ENCODE data around the gene BCAM. TPM values are rescaled to one million over a fixed set of nuclear protein-coding genes. Genes with fewer than 3 reads are reported as not detected.

The BCAM gene
- total RNA-seq, 1 experiment from 2014 or later: 78.7 TPM

DNA sequence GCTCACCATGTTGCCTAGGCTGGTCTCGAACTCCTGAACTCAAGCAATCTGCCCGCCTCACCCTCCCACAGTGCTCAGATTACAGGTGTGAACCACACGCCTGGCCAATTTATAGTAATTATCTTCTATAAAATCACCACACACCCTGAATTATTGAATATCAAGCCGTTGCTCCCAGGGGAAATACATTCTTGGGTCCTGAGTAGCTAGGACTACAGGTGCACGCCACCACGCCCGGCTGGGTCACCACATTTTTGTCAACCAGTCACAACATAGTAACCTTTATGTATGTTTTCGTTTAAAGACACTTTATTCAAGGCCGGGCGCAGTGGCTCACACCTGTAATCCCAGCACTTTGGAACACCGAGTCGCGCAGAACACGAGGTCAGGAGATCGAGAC lies 22.9 kb upstream of the BCAM start:
- ChIA-PET RAD21 (ENCODE audit: low non-redundant PET in 1 of 2, low total read pairs in 2 of 2, uncharacterized antibody in 2 of 2, unreplicated experiment in 2 of 2) (no interaction called here), POLR2A (no interaction called here), CTCF (interaction anchor here (1.2 kb wide), 1 partner anchor 15 kb away, joined by 3 read pairs; no protein-coding TSS in a partner anchor)
- ATAC-seq: no peak
- no TSS peak for BruUV-seq (replicated peaks)
- Histone ChIP-seq H3K4me1 (ENCODE audit: control insufficient read depth in 1 of 2, insufficient read depth in 2 of 2, low read length in 2 of 2) (peaks cover 0 to 2% of the 10 kb centered on the region in 2 experiments; a peak in 1 of 4 replicates), H3K4me2 (ENCODE audit: low read length) (no peak overlapping the region), H4K20me1 (ENCODE audit: insufficient read depth) (no peaks in the 10 kb centered on the region), H3K4me3 (replicated peaks in 1 of 2; ENCODE audit: low read depth in 1 of 2, low read length in 2 of 2) (no peak overlapping the region), H3K27ac (ENCODE audit: low read depth, low read length) (no peak overlapping the region), H2AFZ (ENCODE audit: low read depth, low read length, poor library complexity, severe bottlenecking) (no peak overlapping the region), H3K9me2 (ENCODE audit: insufficient read depth) (no peaks in the 10 kb centered on the region), H3K9ac (ENCODE audit: low read length) (no peak overlapping the region), H3K79me2 (ENCODE audit: insufficient read depth, low read length) (peaks cover 9% of the 10 kb centered on the region; the same call in 1 of the 2 replicates), H3K27me3 (ENCODE audit: insufficient read depth, low read length) (no peaks in the 10 kb centered on the region), H3K36me3 (ENCODE audit: control insufficient read depth in 1 of 2, insufficient read depth in 2 of 2, low read length in 2 of 2) (peaks cover 29 to 30% of the 10 kb centered on the region in 2 experiments), H3K9me3 (ENCODE audit: control insufficient read depth in 1 of 2, insufficient read depth in 1 of 2, low read depth in 1 of 2, low read length in 2 of 2) (no peaks in the 10 kb centered on the region)
- DNase-seq (ENCODE audit: low read depth, low spot score): no peak
- TF ChIP-seq SP1 (IDR thresholded peaks at IDR 0.05; ENCODE audit: low read depth) (no peak), CEBPB (IDR thresholded peaks at IDR 0.05; ENCODE audit: low read depth) (no peak), POLR2A (IDR thresholded peaks at IDR 0.05; ENCODE audit: borderline replicate concordance, extremely low read depth, insufficient read depth, insufficient read length) (no peak), TCF7L2 (IDR thresholded peaks at IDR 0.05; ENCODE audit: borderline replicate concordance, extremely low read depth, insufficient read depth, insufficient read length) (no peak), FOSL1 (IDR thresholded peaks at IDR 0.05; ENCODE audit: low read depth) (no peak), RAD21 (IDR thresholded peaks at IDR 0.05; ENCODE audit: low read depth) (no peak), JUND (IDR thresholded peaks at IDR 0.05) (no peak), SRF (IDR thresholded peaks at IDR 0.05; ENCODE audit: low read depth) (no peak), EGR1 (IDR thresholded peaks at IDR 0.05; ENCODE audit: low read depth) (no peak), CBX3 (IDR thresholded peaks at IDR 0.05; ENCODE audit: low read depth) (no peak), POLR2AphosphoS5 (IDR thresholded peaks at IDR 0.05; ENCODE audit: low read depth, low read length) (no peak), ZNF274 (IDR thresholded peaks at IDR 0.05; ENCODE audit: low read depth, low read length) (no peak), SIN3A (IDR thresholded peaks at IDR 0.05; ENCODE audit: low read depth) (no peak), EZH2 (IDR thresholded peaks at IDR 0.05) (no peak), ELF1 (IDR thresholded peaks at IDR 0.05; ENCODE audit: borderline replicate concordance, low read depth) (no peak)
- TF ChIP-seq, protein P1, sequence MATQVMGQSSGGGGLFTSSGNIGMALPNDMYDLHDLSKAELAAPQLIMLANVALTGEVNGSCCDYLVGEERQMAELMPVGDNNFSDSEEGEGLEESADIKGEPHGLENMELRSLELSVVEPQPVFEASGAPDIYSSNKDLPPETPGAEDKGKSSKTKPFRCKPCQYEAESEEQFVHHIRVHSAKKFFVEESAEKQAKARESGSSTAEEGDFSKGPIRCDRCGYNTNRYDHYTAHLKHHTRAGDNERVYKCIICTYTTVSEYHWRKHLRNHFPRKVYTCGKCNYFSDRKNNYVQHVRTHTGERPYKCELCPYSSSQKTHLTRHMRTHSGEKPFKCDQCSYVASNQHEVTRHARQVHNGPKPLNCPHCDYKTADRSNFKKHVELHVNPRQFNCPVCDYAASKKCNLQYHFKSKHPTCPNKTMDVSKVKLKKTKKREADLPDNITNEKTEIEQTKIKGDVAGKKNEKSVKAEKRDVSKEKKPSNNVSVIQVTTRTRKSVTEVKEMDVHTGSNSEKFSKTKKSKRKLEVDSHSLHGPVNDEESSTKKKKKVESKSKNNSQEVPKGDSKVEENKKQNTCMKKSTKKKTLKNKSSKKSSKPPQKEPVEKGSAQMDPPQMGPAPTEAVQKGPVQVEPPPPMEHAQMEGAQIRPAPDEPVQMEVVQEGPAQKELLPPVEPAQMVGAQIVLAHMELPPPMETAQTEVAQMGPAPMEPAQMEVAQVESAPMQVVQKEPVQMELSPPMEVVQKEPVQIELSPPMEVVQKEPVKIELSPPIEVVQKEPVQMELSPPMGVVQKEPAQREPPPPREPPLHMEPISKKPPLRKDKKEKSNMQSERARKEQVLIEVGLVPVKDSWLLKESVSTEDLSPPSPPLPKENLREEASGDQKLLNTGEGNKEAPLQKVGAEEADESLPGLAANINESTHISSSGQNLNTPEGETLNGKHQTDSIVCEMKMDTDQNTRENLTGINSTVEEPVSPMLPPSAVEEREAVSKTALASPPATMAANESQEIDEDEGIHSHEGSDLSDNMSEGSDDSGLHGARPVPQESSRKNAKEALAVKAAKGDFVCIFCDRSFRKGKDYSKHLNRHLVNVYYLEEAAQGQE (IDR thresholded peaks at IDR 0.05; ENCODE audit: low read depth): no peak
- TF ChIP-seq, protein P2, sequence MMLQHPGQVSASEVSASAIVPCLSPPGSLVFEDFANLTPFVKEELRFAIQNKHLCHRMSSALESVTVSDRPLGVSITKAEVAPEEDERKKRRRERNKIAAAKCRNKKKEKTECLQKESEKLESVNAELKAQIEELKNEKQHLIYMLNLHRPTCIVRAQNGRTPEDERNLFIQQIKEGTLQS (IDR thresholded peaks at IDR 0.05): no peak
- TF ChIP-seq, protein P3, sequence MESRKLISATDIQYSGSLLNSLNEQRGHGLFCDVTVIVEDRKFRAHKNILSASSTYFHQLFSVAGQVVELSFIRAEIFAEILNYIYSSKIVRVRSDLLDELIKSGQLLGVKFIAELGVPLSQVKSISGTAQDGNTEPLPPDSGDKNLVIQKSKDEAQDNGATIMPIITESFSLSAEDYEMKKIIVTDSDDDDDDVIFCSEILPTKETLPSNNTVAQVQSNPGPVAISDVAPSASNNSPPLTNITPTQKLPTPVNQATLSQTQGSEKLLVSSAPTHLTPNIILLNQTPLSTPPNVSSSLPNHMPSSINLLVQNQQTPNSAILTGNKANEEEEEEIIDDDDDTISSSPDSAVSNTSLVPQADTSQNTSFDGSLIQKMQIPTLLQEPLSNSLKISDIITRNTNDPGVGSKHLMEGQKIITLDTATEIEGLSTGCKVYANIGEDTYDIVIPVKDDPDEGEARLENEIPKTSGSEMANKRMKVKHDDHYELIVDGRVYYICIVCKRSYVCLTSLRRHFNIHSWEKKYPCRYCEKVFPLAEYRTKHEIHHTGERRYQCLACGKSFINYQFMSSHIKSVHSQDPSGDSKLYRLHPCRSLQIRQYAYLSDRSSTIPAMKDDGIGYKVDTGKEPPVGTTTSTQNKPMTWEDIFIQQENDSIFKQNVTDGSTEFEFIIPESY (IDR thresholded peaks at IDR 0.05; ENCODE audit: extremely low read depth, insufficient replicate concordance, low read length): no peak
- TF ChIP-seq, protein P4, sequence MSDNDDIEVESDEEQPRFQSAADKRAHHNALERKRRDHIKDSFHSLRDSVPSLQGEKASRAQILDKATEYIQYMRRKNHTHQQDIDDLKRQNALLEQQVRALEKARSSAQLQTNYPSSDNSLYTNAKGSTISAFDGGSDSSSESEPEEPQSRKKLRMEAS (IDR thresholded peaks at IDR 0.05): no peak
- TF ChIP-seq, protein P5, sequence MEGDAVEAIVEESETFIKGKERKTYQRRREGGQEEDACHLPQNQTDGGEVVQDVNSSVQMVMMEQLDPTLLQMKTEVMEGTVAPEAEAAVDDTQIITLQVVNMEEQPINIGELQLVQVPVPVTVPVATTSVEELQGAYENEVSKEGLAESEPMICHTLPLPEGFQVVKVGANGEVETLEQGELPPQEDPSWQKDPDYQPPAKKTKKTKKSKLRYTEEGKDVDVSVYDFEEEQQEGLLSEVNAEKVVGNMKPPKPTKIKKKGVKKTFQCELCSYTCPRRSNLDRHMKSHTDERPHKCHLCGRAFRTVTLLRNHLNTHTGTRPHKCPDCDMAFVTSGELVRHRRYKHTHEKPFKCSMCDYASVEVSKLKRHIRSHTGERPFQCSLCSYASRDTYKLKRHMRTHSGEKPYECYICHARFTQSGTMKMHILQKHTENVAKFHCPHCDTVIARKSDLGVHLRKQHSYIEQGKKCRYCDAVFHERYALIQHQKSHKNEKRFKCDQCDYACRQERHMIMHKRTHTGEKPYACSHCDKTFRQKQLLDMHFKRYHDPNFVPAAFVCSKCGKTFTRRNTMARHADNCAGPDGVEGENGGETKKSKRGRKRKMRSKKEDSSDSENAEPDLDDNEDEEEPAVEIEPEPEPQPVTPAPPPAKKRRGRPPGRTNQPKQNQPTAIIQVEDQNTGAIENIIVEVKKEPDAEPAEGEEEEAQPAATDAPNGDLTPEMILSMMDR (IDR thresholded peaks at IDR 0.05 in 2 of 3, conservative IDR thresholded peaks at IDR 0.05 in 1 of 3; ENCODE audit: borderline replicate concordance in 1 of 3, insufficient read depth in 1 of 3, low read depth in 2 of 3, low read length in 2 of 3): no peak
- intact Hi-C loops (cut with micrococcal nuclease): loop anchor here (2.0 kb wide), 1 partner anchor 59 kb away; no protein-coding TSS in a partner anchor

Measured in HCT116 (cell line).